Testis (tissue), 3 donors: ENCODE results near the gene GPR15LG. TPM values are rescaled to one million over a fixed set of nuclear protein-coding genes. Genes with fewer than 3 reads are reported as not detected.

Experiments used
- DNase-seq: peaks from one replicate; pipeline ENCODE4 v3.0.0-alpha.2; 2019
- H3K27ac ChIP-seq, 2 donors: fragments of 200-600 bp; sonication (generic); one replicate each; pipeline ENCODE4 v1.5.1; 2019
- H3K27me3 ChIP-seq: fragments of 200-600 bp; sonication (generic); one replicate; pipeline ENCODE4 v1.5.1; 2019
- H3K36me3 ChIP-seq: fragments of 200-600 bp; sonication (generic); one replicate; pipeline ENCODE4 v1.5.1; 2017; ENCODE audit warnings: low read depth; ENCODE audit errors: missing control alignments
- H3K4me1 ChIP-seq: fragments of 200-600 bp; sonication (generic); one replicate; pipeline ENCODE4 v1.5.1; 2019
- H3K4me3 ChIP-seq, 2 donors: fragments of 200-600 bp; sonication (generic); one replicate each; pipeline ENCODE4 v1.5.1; 2017 to 2019
- H3K9me3 ChIP-seq: fragments of 200-600 bp; sonication (generic); one replicate; pipeline ENCODE4 v1.5.1; 2017
- CTCF ChIP-seq, 3 experiments: fragments of 450-650 bp in 2 of 3; fragments of 200-600 bp in 1 of 3; sonication (generic) in 1 of 3; IDR thresholded peaks; one replicate each; pipeline ENCODE4 v1.5.1; 2016 to 2019; ENCODE audit warnings: antibody characterized with exemption in 3 of 3, mild to moderate bottlenecking in 2 of 3, moderate library complexity in 1 of 3
- POLR2A ChIP-seq: fragments of 450-650 bp; IDR thresholded peaks from one replicate; pipeline ENCODE4 v1.6.1; 2017; ENCODE audit warnings: antibody characterized with exemption, mild to moderate bottlenecking, moderate library complexity
- WGBS, 2 donors: methylation state at CpG; one replicate each; pipeline ENCODE4 v1.1.5; 2018; 5-methylcytosine and 5-hydroxymethylcytosine counted together
- intact Hi-C: fragments of 100-400 bp; cut with DNase I; formaldehyde crosslinking; loops from one replicate; pipeline ENCODE4 v1.15.1; 2023; ENCODE audit warnings: low total_unique reads
- polyA plus RNA-seq: library from polyadenylated mRNA; stranded (reverse); fragments of 350-450 nt; fragmentation: Illumina TruSeq; extraction: RNeasy Lipid Tissue Mini Kit (QIAGEN cat#74804); gene quantifications from one replicate; pipeline ENCODE4 v1.2.3, GENCODE V29; 2014; ENCODE audit warnings: low read depth, low replicate concordance; ENCODE audit not compliant: insufficient read depth
- total RNA-seq, 2 donors: library from RNA; depleted of rRNA; stranded (reverse); fragments of >200 nt; gene quantifications; one replicate each; pipeline ENCODE4 v1.2.3, GENCODE V29; 2016

Gene GPR15LG
- total and polyA plus RNA-seq, 3 donors from 2014 or later, result not detected

DNA sequence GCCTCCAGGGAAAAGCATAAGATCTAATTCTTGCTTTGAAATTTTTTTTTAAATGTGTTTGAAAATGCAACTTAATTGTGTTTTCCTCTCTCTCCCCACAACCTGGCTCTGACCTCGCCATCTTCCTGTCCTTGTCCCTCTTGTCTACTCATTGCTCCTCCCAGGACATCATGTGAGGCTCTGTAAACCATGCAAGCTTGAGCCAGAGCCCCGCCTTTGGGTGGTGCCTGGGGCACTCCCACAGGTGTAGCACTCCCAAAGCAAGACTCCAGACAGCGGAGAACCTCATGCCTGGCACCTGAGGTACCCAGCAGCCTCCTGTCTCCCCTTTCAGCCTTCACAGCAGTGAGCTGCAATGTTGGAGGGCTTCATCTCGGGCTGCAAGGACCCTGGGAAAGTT, 10.9 kb downstream of the GPR15LG start:
- no peaks in the 10 kb centered on the region for H3K9me3 ChIP-seq
- WGBS, 2 donors, result 74 to 84% methylated on average over 4 of the region's 4 CpGs

DNA sequence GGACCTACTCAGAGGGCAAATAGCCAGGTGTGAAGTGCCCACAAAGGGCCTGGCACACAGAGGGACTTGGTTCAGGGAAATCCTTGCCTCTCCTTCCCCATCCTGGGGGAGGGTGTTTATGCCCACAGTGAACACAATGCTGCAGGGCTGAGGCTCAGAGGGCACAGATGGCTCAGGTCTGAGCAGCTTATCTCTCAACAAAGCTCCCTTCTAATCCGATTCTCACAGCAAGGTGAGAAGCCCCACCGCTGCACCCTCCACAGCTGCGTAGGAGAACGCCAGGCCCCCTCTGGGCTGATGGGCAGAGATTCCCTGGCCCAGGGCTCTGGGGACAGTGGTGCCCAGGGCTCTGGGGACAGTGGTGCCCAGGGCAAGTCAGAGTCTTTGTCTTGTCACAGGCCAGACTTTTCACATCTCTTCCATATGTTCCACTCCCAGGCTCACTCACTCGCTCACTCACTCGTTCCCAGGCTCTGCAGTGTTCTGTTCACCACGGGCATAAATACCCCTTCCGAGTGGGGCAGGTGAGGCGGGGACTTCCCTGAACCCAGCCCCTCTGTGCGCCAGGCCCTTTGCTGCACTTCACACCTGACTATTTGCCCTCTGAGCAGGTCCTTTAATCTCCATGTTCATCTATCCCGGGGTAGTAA, 12.1 kb downstream of the GPR15LG start:
- no peaks in the 10 kb centered on the region for H3K36me3 ChIP-seq
- intact Hi-C loops, result no loop called here

More for the DNA sequence above, 10.9 kb downstream of the GPR15LG start:
- H3K4me1 ChIP-seq, result no peaks in the 10 kb centered on the region
- H3K27me3 ChIP-seq, result no peaks in the 10 kb centered on the region
- no peak overlapping the region for H3K27ac ChIP-seq
- H3K36me3 ChIP-seq, result no peaks in the 10 kb centered on the region
- TF ChIP-seq POLR2A, result no peak
- intact Hi-C loops, result no loop called here
- no peak overlapping the region for H3K4me3 ChIP-seq
- DNase-seq, result no peak

DNA sequence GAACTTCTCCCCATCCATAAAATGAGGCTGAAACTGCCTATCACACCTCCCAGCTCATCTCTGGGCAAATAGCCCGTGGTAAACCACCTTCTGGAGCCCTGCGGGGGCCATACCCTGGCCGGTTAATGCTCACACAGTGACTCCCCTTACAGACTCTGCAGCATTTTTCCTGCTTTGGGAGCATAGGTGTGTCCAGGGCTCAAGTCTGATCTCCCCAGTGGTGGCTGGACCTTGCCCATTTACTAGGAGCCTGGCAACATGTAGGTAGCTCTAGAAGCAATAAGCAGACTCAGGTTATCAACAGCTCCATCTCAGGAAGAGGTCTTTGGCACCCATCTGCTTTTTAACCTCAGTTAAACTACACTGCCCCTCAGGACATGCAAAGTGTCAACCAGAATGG, 15.2 kb downstream of the GPR15LG start:
- no peak for DNase-seq
- TF ChIP-seq CTCF (IDR thresholded peaks at IDR 0.05), result no peak
- no peak for TF ChIP-seq POLR2A
- Histone ChIP-seq H3K27ac (no peak overlapping the region), H3K4me1 (no peaks in the 10 kb centered on the region), H3K9me3 (no peaks in the 10 kb centered on the region), H3K27me3 (no peaks in the 10 kb centered on the region), H3K36me3 (no peaks in the 10 kb centered on the region), H3K4me3 (no peak overlapping the region)
- intact Hi-C loops, result no loop called here
- whole genome bisulfite sequencing, 2 donors, result 80 to 82% methylated on average over 1 to 3 of the region's 3 CpGs

More for the DNA sequence above, 12.1 kb downstream of the GPR15LG start:
- TF ChIP-seq CTCF (IDR thresholded peaks at IDR 0.05) (no peak), POLR2A (no peak)
- WGBS, 2 donors, result 71 to 76% methylated on average over 7 to 11 of the region's 11 CpGs
- H3K27me3 ChIP-seq, result no peaks in the 10 kb centered on the region
- H3K4me1 ChIP-seq, result no peaks in the 10 kb centered on the region
- H3K4me3 ChIP-seq, result no peak overlapping the region
- no peak for DNase-seq
- no peak overlapping the region for H3K27ac ChIP-seq
- no peaks in the 10 kb centered on the region for H3K9me3 ChIP-seq

DNA sequence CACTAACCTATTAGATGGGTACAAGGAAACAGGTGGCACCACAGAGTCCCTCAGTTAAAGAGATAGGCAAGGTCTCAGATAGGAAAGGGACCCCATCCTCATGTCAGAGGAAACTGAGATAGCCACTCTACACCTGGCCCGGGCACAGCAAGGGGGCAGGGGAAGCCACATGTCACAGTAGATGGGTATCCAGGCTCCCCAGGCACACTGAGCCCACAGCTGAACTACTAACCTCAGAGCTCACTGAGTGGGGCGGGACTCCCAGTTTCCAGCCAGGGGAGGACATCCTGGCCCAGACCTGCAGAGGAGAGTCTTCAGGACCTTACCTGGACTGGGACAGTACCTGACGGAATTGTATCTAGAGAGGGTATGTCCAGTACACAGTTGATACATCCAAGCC, 17.0 kb downstream of the GPR15LG start:
- Histone ChIP-seq H3K36me3 (no peaks in the 10 kb centered on the region), H3K27me3 (no peaks in the 10 kb centered on the region), H3K9me3 (no peaks in the 10 kb centered on the region), H3K4me3 (no peak overlapping the region), H3K4me1 (peaks cover 8% of the 10 kb centered on the region), H3K27ac (no peak overlapping the region)
- no peak for DNase-seq
- 85 to 92% methylated on average over 3 of the region's 3 CpGs for WGBS, 2 donors
- TF ChIP-seq POLR2A (no peak), CTCF (IDR thresholded peaks at IDR 0.05) (no peak)
- intact Hi-C loops, result no loop called here

GRCh38 chr10:84191106-84191505, 17.5 kb downstream of the GPR15LG start:
- H3K4me1 ChIP-seq, result peaks cover 8% of the 10 kb centered on the region
- H3K4me3 ChIP-seq, result no peak overlapping the region
- H3K36me3 ChIP-seq, result no peaks in the 10 kb centered on the region
- DNase-seq, result no peak
- H3K27me3 ChIP-seq, result no peaks in the 10 kb centered on the region
- 59 to 94% methylated on average over 5 of the region's 5 CpGs for WGBS, 2 donors
- intact Hi-C loops, result no loop called here
- TF ChIP-seq POLR2A (no peak), CTCF (IDR thresholded peaks at IDR 0.05) (no peak)
- H3K9me3 ChIP-seq, result no peaks in the 10 kb centered on the region
- H3K27ac ChIP-seq, result no peak overlapping the region
